Activated naive CD8-positive, alpha-beta T cell treated with anti-CD3 and anti-CD28 coated beads for 36 hours (primary cell): ENCODE measurements around the gene HSF2BP. TPM values are rescaled to one million over a fixed set of nuclear protein-coding genes. Genes with fewer than 3 reads are reported as not detected.
"Not testable (repeated sequence)": the region's sequence is repeated elsewhere in the genome, so short reads cannot be mapped to it uniquely, and the experiment has no call there.

ENCODE experiments used
- DNase-seq: peaks from one replicate; pipeline ENCODE4 v3.0.0; 2021
- H3K27ac Mint-ChIP-seq: one replicate; pipeline ENCODE4 v1.8.0; 2022; ENCODE audit warnings: mild to moderate bottlenecking, moderate library complexity, mixed read lengths
- H3K27me3 Mint-ChIP-seq: one replicate; pipeline ENCODE4 v1.8.0; 2022; ENCODE audit warnings: mild to moderate bottlenecking, mixed read lengths
- H3K36me3 Mint-ChIP-seq: one replicate; pipeline ENCODE4 v1.8.0; 2021; ENCODE audit warnings: mild to moderate bottlenecking, mixed read lengths
- H3K4me1 Mint-ChIP-seq: one replicate; pipeline ENCODE4 v1.8.0; 2021; ENCODE audit warnings: mixed read lengths
- H3K4me3 Mint-ChIP-seq: one replicate; pipeline ENCODE4 v1.8.0; 2022; ENCODE audit warnings: mild to moderate bottlenecking, moderate library complexity, mixed read lengths
- H3K9me3 Mint-ChIP-seq: one replicate; pipeline ENCODE4 v1.8.0; 2022; ENCODE audit warnings: mixed read lengths
- total RNA-seq, 2 experiments: library from RNA; stranded (reverse); gene quantifications; one replicate each; pipeline ENCODE4 v1.2.3, GENCODE V29; 2021

Gene HSF2BP
- total RNA-seq, 2 experiments from 2014 or later: 0.68 to 1.2 TPM

GRCh38 chr21:43691801-43692200, 32.5 kb upstream of the HSF2BP start:
- H3K9me3 Mint-ChIP-seq: no peaks in the 10 kb centered on the region
- peaks cover 41% of the 10 kb centered on the region for H3K36me3 Mint-ChIP-seq
- H3K4me3 Mint-ChIP-seq: no peak overlapping the region

GRCh38 chr21:43691086-43691795, 32.0 kb upstream of the HSF2BP start:
- no peak for DNase-seq
- H3K9me3 Mint-ChIP-seq: no peaks in the 10 kb centered on the region
- H3K4me1 Mint-ChIP-seq: no peaks in the 10 kb centered on the region
- no peak overlapping the region for H3K27ac Mint-ChIP-seq
- H3K36me3 Mint-ChIP-seq: peaks cover 38% of the 10 kb centered on the region
- no peaks in the 10 kb centered on the region for H3K27me3 Mint-ChIP-seq
- no peak overlapping the region for H3K4me3 Mint-ChIP-seq

More at GRCh38 chr21:43691801-43692200, 32.5 kb upstream of the HSF2BP start:
- Mint-ChIP-seq H3K27ac (no peak overlapping the region), H3K27me3 (no peaks in the 10 kb centered on the region), H3K4me1 (peaks cover 1% of the 10 kb centered on the region)
- DNase-seq: no peak

DNA sequence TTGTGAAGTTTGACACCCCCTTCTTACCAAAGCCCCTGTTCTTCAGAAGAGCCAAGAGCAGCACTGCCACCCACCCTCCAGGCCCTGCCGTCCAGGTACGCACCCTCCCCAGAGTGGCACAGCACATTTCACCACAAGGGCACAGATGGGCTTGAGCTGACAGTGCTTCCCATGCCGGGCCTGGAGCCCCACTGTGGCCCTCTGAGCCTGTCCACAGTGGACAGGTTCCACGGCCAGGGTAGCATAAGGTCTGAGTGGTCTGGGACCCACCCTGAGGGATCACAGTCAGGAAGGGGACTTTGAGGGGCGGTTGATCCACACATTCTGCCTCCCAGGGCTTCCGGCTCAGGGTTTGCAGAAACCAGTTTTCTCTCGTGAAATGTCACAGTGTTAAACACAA, 31.1 kb upstream of the HSF2BP start:
- no peak overlapping the region for H3K27ac Mint-ChIP-seq
- no peaks in the 10 kb centered on the region for H3K27me3 Mint-ChIP-seq
- no peak for DNase-seq
- peaks cover 36% of the 10 kb centered on the region for H3K36me3 Mint-ChIP-seq
- H3K4me1 Mint-ChIP-seq: no peaks in the 10 kb centered on the region
- no peaks in the 10 kb centered on the region for H3K9me3 Mint-ChIP-seq
- H3K4me3 Mint-ChIP-seq: no peak overlapping the region

DNA sequence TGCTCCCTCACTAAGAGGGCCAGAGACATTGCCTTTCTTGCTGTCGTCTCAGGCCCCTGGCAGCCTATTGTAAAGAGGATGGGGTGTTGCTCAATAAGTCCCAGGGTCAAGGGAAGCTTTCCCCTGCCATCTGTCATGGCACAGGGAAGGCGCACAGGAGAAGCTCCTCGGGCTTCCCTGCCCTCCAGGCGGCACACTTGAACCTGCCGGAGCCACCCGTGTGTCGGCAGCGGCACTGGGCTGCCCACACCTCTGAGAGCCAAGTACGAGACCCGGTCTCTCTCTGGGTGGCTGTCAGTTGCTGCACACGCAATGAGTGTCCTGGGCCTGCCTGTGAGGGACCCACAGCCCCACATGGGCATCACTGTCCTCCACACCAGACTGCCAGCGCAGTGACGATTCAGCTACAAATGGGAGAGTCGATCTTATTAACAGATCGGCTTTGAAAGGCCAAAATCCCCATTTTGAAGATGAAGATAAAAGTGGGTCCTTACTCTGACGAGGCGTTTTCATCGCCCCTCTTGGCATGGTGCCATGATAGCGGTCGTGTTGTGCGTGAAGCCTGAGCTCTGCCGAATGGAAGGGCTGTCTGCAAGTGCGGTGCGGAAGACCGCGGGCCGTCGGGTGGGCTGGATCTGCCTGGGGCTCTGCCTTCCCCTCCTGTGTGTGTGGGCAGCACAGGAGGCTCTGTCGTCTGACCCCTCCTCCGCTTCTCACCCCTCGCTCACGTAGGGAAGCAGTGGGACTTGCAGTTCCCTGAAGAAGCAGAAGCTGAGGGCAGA, 30.5 kb upstream of the HSF2BP start:
- Mint-ChIP-seq H3K36me3 (peaks cover 37% of the 10 kb centered on the region), H3K4me1 (no peaks in the 10 kb centered on the region), H3K4me3 (no peak overlapping the region), H3K27ac (no peak overlapping the region), H3K27me3 (no peaks in the 10 kb centered on the region), H3K9me3 (no peaks in the 10 kb centered on the region)
- DNase-seq: no peak

GRCh38 chr21:43688906-43689305, 29.6 kb upstream of the HSF2BP start:
- H3K9me3 Mint-ChIP-seq: no peaks in the 10 kb centered on the region
- H3K36me3 Mint-ChIP-seq: peaks cover 34% of the 10 kb centered on the region
- no peaks in the 10 kb centered on the region for H3K27me3 Mint-ChIP-seq
- DNase-seq: no peak
- no peaks in the 10 kb centered on the region for H3K4me1 Mint-ChIP-seq
- H3K27ac Mint-ChIP-seq: no peak overlapping the region
- no peak overlapping the region for H3K4me3 Mint-ChIP-seq

- H3K36me3 Mint-ChIP-seq: peaks cover 31% of the 10 kb centered on the region
- H3K4me1 Mint-ChIP-seq: no peaks in the 10 kb centered on the region
- H3K4me3 Mint-ChIP-seq: no peak overlapping the region
- no peaks in the 10 kb centered on the region for H3K9me3 Mint-ChIP-seq
- H3K27ac Mint-ChIP-seq: no peak overlapping the region
- H3K27me3 Mint-ChIP-seq: no peaks in the 10 kb centered on the region
- no peak for DNase-seq
Observed at GRCh38 chr21:43687566-43688399, 28.5 kb upstream of the HSF2BP start.

GRCh38 chr21:43686811-43687565, 27.7 kb upstream of the HSF2BP start:
- no peaks in the 10 kb centered on the region for H3K4me1 Mint-ChIP-seq
- peaks cover 33% of the 10 kb centered on the region for H3K36me3 Mint-ChIP-seq
- peak overlapping the region; percentile 50 for H3K27ac Mint-ChIP-seq
- no peak for DNase-seq
- H3K4me3 Mint-ChIP-seq: no peak overlapping the region
- no peaks in the 10 kb centered on the region for H3K27me3 Mint-ChIP-seq
- no peaks in the 10 kb centered on the region for H3K9me3 Mint-ChIP-seq

- Mint-ChIP-seq H3K4me3 (no peak overlapping the region), H3K27me3 (no peaks in the 10 kb centered on the region)
Observed at GRCh38 chr21:43684424-43684823, 25.1 kb upstream of the HSF2BP start.

GRCh38 chr21:43681650-43682049, 22.4 kb upstream of the HSF2BP start:
- Mint-ChIP-seq H3K9me3 (no peaks in the 10 kb centered on the region), H3K36me3 (peaks cover 44% of the 10 kb centered on the region), H3K27ac (no peak overlapping the region), H3K4me3 (no peak overlapping the region), H3K4me1 (no peaks in the 10 kb centered on the region), H3K27me3 (no peaks in the 10 kb centered on the region)
- no peak for DNase-seq

More at GRCh38 chr21:43684424-43684823, 25.1 kb upstream of the HSF2BP start:
- no peak for DNase-seq
- Mint-ChIP-seq H3K27ac (peak overlapping the region; percentile 16), H3K9me3 (no peaks in the 10 kb centered on the region), H3K4me1 (no peaks in the 10 kb centered on the region), H3K36me3 (peaks cover 41% of the 10 kb centered on the region)

DNA sequence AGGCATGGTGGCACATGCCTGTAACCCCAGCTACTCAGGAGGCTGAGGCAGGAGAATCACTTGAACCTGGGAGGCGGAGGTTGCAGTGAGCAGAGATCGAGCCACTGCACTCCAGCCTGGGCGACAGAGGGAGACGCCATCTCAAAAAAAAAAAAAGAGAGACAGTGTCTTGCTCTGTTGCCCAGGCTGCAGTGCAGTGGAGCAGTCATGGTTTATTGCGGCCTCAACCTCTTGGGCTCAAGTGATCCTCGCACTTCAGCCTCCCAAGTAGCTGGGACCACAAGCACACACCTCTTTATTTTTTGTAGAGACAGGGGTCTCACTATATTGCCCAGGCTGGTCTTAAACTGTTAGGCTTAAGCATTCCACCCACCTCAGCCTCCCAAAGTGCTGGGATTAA, 21.1 kb upstream of the HSF2BP start:
- not testable (repeated sequence) for H3K4me3 Mint-ChIP-seq, H3K9me3 Mint-ChIP-seq
- peaks cover 36% of the 10 kb centered on the region for H3K36me3 Mint-ChIP-seq

GRCh38 chr21:43679951-43680350, 20.7 kb upstream of the HSF2BP start:
- no peak overlapping the region for H3K27ac Mint-ChIP-seq
- H3K36me3 Mint-ChIP-seq: peaks cover 34% of the 10 kb centered on the region
- H3K4me1 Mint-ChIP-seq: no peaks in the 10 kb centered on the region
- no peaks in the 10 kb centered on the region for H3K9me3 Mint-ChIP-seq
- H3K27me3 Mint-ChIP-seq: no peaks in the 10 kb centered on the region
- no peak for DNase-seq
- H3K4me3 Mint-ChIP-seq: no peak overlapping the region

More for the DNA sequence above, 21.1 kb upstream of the HSF2BP start:
- H3K27me3 Mint-ChIP-seq, H3K4me1 Mint-ChIP-seq, H3K27ac Mint-ChIP-seq, DNase-seq: not testable (repeated sequence)

- DNase-seq: no peak
- Mint-ChIP-seq H3K9me3 (no peaks in the 10 kb centered on the region), H3K27me3 (no peaks in the 10 kb centered on the region), H3K4me1 (no peaks in the 10 kb centered on the region), H3K36me3 (peaks cover 30% of the 10 kb centered on the region), H3K27ac (no peak overlapping the region), H3K4me3 (no peak overlapping the region)
Observed at GRCh38 chr21:43676391-43676790, 17.1 kb upstream of the HSF2BP start.

DNA sequence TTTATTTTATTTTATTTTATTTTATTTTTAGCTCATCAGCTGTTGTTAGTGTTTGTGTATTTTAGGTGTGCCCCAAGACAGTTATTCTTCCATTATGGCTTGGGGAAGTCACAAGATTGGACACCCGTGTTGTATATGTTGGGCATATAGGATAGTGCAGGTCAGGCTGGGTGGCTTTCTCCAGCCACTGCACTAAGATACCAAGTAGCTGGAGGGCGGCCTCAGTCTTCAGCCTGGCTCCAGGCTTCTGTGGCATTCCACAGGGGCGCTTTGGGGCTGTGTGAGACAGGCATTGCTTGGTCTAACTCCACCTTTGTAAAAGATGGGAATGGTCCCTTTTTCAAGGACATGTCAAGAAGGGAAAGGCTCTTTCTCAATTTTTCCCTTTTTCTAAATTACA, 16.6 kb upstream of the HSF2BP start:
- DNase-seq: no peak
- H3K9me3 Mint-ChIP-seq: no peaks in the 10 kb centered on the region
- no peak overlapping the region for H3K4me3 Mint-ChIP-seq
- H3K27ac Mint-ChIP-seq: no peak overlapping the region
- H3K4me1 Mint-ChIP-seq: no peaks in the 10 kb centered on the region
- no peaks in the 10 kb centered on the region for H3K27me3 Mint-ChIP-seq
- H3K36me3 Mint-ChIP-seq: peaks cover 30% of the 10 kb centered on the region

- H3K27me3 Mint-ChIP-seq: no peaks in the 10 kb centered on the region
- no peaks in the 10 kb centered on the region for H3K9me3 Mint-ChIP-seq
- H3K36me3 Mint-ChIP-seq: peaks cover 27% of the 10 kb centered on the region
- no peak overlapping the region for H3K27ac Mint-ChIP-seq
- DNase-seq: no peak
- no peak overlapping the region for H3K4me3 Mint-ChIP-seq
- peaks cover 22% of the 10 kb centered on the region for H3K4me1 Mint-ChIP-seq
Observed at GRCh38 chr21:43669828-43670605, 10.7 kb upstream of the HSF2BP start.
